A673 (cell line): Measurements from ENCODE around the gene COL5A3. TPM values are rescaled to one million over a fixed set of nuclear protein-coding genes. Genes with fewer than 3 reads are reported as not detected.
"Not testable (repeated sequence)": the region's sequence is repeated elsewhere in the genome, so short reads cannot be mapped to it uniquely, and the experiment has no call there.

Experiments
- BruUV-seq: library from RNA; stranded (reverse); fragments of 400-500 nt; replicated peaks from 2 replicates; lab custom pipeline; 2021; lab: Mats Ljungman, UMichigan
- CTCF ChIA-PET: fragments of 300-600 bp; sonication (Branson Sonifier 250); formaldehyde crosslinking; loops from one replicate; lab custom pipeline; 2022; ENCODE audit warnings: antibody characterized with exemption; lab: Charles Lee
- POLR2A ChIA-PET: fragments of 300-600 bp; sonication (Branson Sonifier 250); formaldehyde crosslinking; loops from one replicate; lab custom pipeline; 2022; ENCODE audit warnings: antibody characterized with exemption; ENCODE audit not compliant: low non-redundant PET; lab: Charles Lee
- DNase-seq: peaks from one replicate; pipeline ENCODE4 v3.0.0-alpha.2; 2015; ENCODE audit warnings: low spot score
- H3K27ac ChIP-seq: fragments of 200-600 bp; sonication (generic); 2 replicates; pipeline ENCODE4 v1.5.1; 2016; ENCODE audit warnings: mixed run types, low read depth, mild to moderate bottlenecking, mixed read lengths, antibody characterized with exemption, low read length; ENCODE audit not compliant: poor library complexity, severe bottlenecking
- H3K27me3 ChIP-seq: fragments of 200-600 bp; sonication (generic); replicated peaks from 2 replicates; pipeline ENCODE4 v1.6.1; 2017; ENCODE audit warnings: mixed run types, low read depth, mild to moderate bottlenecking, mixed read lengths, antibody characterized with exemption, low read length; ENCODE audit not compliant: insufficient read depth, poor library complexity
- H3K36me3 ChIP-seq: fragments of 200-600 bp; sonication (generic); 2 replicates; pipeline ENCODE4 v1.6.1; 2016; ENCODE audit warnings: mixed run types, mild to moderate bottlenecking, mixed read lengths, antibody characterized with exemption, low read length; ENCODE audit not compliant: insufficient read depth, poor library complexity, severe bottlenecking
- H3K4me1 ChIP-seq: fragments of 200-600 bp; sonication (generic); 2 replicates; pipeline ENCODE4 v1.6.1; 2017; ENCODE audit warnings: mixed run types, mild to moderate bottlenecking, mixed read lengths, antibody characterized with exemption, low read length; ENCODE audit not compliant: insufficient read depth, poor library complexity, severe bottlenecking
- H3K4me3 ChIP-seq: fragments of 200-600 bp; sonication (generic); 2 replicates; pipeline ENCODE4 v1.5.1; 2016; ENCODE audit warnings: low read depth, mixed run types, mild to moderate bottlenecking, mixed read lengths, low read length; ENCODE audit not compliant: poor library complexity, severe bottlenecking
- H3K9me3 ChIP-seq: fragments of 200-600 bp; sonication (generic); 2 replicates; pipeline ENCODE4 v1.6.1; 2016; ENCODE audit warnings: mixed run types, low read depth, mild to moderate bottlenecking, mixed read lengths, antibody characterized with exemption, low read length; ENCODE audit not compliant: poor library complexity, severe bottlenecking
- EZH2 ChIP-seq: fragments of 200-600 bp; sonication (generic); IDR thresholded peaks from 2 replicates; pipeline ENCODE4 v1.6.1; 2017; ENCODE audit warnings: borderline replicate concordance, low read depth, mild to moderate bottlenecking, mixed read lengths, antibody characterized with exemption, low read length; ENCODE audit not compliant: poor library complexity, severe bottlenecking
- intact Hi-C: fragments of 100-400 bp; cut with micrococcal nuclease; formaldehyde crosslinking; loops from one replicate; pipeline ENCODE4 v1.10.0; 2022; ENCODE audit not compliant: unreplicated experiment
- total RNA-seq: library from RNA; stranded (reverse); gene quantifications from 2 replicates; pipeline ENCODE4 v1.2.3, GENCODE V29; 2021
- TF ChIP-seq, protein P1 (sequence below): fragments of 300-800, 200-600 bp; sonication (generic); conservative IDR thresholded peaks from 2 replicates; pipeline ENCODE4 v1.5.1; 2017; ENCODE audit warnings: low read depth, mild to moderate bottlenecking, antibody characterized with exemption, low read length, moderate library complexity, mixed read lengths

The COL5A3 gene
- total RNA-seq, 1 experiment from 2014 or later, result 6.8 TPM

DNA sequence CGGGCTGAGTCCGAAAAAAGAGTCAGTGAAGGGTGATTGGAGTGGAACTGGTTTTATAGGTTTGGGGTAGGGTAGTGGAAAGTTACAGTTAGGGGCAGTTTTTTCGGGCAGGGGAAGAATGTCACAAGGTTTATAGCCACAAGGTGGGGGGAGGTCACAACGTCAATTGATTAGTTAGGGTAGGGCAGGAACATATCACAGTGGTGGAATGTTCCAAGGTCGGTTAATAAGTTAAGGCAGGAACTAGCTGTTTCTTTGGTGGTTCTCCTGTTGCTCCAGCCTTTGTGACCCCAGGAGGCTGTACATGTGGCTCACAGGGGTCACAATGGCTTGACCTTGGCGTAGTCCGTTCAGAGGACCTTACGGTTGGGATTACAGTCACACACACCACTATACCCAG lies 23.3 kb upstream of the COL5A3 start:
- no peak for DNase-seq
- H3K27ac ChIP-seq, result no peak overlapping the region
- H3K4me1 ChIP-seq, result no peaks in the 10 kb centered on the region
- H3K36me3 ChIP-seq, result no peaks in the 10 kb centered on the region
- POLR2A ChIA-PET, result no interaction called here
- no TSS peak for BruUV-seq
- no peaks in the 10 kb centered on the region for H3K9me3 ChIP-seq
- TF ChIP-seq, protein P1, sequence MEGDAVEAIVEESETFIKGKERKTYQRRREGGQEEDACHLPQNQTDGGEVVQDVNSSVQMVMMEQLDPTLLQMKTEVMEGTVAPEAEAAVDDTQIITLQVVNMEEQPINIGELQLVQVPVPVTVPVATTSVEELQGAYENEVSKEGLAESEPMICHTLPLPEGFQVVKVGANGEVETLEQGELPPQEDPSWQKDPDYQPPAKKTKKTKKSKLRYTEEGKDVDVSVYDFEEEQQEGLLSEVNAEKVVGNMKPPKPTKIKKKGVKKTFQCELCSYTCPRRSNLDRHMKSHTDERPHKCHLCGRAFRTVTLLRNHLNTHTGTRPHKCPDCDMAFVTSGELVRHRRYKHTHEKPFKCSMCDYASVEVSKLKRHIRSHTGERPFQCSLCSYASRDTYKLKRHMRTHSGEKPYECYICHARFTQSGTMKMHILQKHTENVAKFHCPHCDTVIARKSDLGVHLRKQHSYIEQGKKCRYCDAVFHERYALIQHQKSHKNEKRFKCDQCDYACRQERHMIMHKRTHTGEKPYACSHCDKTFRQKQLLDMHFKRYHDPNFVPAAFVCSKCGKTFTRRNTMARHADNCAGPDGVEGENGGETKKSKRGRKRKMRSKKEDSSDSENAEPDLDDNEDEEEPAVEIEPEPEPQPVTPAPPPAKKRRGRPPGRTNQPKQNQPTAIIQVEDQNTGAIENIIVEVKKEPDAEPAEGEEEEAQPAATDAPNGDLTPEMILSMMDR, result no peak
- TF ChIP-seq EZH2, result no peak
- H3K4me3 ChIP-seq, result no peak overlapping the region
- H3K27me3 ChIP-seq, result peaks cover 6% of the 10 kb centered on the region
- intact Hi-C loops, result no loop called here
- CTCF ChIA-PET, result interaction anchor here (0.6 kb wide), 1 partner anchor 168 kb away, joined by 6 read pairs; no protein-coding TSS in a partner anchor

DNA sequence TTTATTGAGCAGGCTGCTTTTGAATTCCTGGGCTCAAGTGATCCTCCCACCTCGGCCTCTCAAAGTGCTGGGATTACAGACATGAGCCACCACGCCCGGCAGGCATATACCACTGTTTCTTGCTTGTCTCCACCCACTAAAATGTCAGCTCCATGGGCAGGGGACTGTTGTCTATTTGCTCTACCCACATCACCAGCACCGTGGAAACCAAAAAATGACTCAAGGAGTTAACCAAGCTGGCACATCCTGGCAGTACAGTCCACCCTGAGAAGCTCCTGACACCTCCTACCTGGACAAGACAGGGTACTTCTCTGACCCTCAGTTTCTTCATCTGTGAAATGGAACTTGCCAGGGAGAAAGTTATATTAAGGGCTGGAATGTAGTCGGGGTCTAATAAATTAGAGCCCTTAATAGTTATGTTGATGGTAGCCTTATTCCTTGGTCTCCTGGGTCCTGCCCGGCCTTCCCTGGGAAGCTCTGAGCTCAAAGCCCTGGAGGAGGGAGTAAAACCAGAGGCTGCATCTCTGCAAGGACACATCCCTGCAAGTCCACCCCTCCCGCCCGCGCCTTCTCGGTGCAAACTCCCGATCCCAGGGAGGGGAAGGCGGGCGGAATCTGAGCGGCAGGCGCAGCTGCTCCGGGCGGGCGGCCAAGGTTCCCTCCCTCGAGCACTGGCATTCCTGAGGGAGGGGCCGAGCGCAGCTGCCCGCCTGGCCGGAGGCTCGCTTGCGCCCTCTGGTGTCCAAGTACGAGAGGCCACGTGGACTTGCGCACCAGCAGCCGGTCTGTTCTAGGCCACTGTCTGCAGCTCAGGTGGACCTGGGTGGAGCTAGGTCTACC lies 17.1 kb upstream of the COL5A3 start:
- no peaks in the 10 kb centered on the region for H3K36me3 ChIP-seq
- peak overlapping the region; percentile 3 for H3K4me3 ChIP-seq
- peak; percentile 96 for DNase-seq
- TF ChIP-seq EZH2, result no peak
- TF ChIP-seq, protein P1, result peak; percentile 97
- intact Hi-C loops, result loop anchor here (1.0 kb wide), 1 partner anchor 93 kb away; no protein-coding TSS in a partner anchor
- H3K4me1 ChIP-seq, result no peaks in the 10 kb centered on the region
- H3K9me3 ChIP-seq, result no peaks in the 10 kb centered on the region
- no peak overlapping the region for H3K27ac ChIP-seq
- POLR2A ChIA-PET, result no interaction called here
- H3K27me3 ChIP-seq, result no peaks in the 10 kb centered on the region
- BruUV-seq, result no TSS peak
- CTCF ChIA-PET, result interaction anchor here (0.5 to 1.5 kb wide), 10 partner anchors 19 to 363 kb away, joined by 3 to 22 read pairs (median 6); no protein-coding TSS in a partner anchor

DNA sequence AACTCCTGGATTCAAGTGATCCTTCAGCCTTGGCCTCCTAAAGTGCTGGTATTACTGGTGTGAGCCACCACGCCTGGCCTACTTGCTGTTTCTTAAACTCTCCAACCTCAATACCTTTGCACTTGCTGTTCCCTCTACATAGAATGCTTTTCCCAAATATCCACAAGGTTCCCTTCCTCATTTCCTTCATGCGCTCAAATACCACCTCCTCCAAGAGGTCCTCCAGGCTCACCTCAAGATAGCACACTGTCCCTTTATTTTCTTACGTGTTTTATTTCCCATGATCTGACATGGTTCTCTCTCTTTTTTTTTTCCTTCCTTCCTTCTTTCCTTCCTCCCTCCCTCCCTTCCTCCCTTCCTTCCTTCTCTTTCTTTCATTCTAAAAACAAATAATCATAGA lies 16.4 kb upstream of the COL5A3 start:
- intact Hi-C loops, result loop anchor here (1.0 kb wide), 1 partner anchor 92 kb away; no protein-coding TSS in a partner anchor

DNA sequence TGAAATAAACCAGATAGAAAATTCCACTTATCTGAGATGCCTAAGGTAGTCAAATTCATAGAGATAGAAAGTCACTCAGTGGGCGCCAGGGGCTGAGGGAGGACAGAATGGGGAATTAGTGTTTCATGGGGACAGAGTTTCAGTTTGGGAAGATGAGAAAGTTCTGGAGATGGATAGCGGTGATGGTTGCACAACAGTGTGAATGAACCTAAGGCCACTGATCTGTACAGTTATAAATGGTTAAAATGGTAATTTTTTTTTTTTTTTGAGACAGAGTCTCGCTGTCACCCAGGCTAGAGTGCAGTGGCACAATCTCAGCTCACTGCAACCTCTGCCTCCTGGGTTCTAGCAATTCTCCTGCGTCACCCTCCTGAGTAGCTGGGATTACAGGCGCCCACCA lies 12.8 kb upstream of the COL5A3 start:
- DNase-seq, H3K36me3 ChIP-seq, BruUV-seq, H3K9me3 ChIP-seq, intact Hi-C loops, H3K27ac ChIP-seq, CTCF ChIA-PET, H3K4me3 ChIP-seq, H3K27me3 ChIP-seq, H3K4me1 ChIP-seq: not testable (repeated sequence)
- POLR2A ChIA-PET, result interaction anchor here (0.6 kb wide), 1 partner anchor 204 kb away, joined by 9 read pairs; no protein-coding TSS in a partner anchor

More for the DNA sequence above, 16.4 kb upstream of the COL5A3 start:
- TF ChIP-seq EZH2, result no peak
- TF ChIP-seq, protein P1, result no peak
- no peak for DNase-seq
- Histone ChIP-seq H3K4me1 (no peaks in the 10 kb centered on the region), H3K36me3 (no peaks in the 10 kb centered on the region), H3K27ac (no peak overlapping the region), H3K4me3 (no peak overlapping the region), H3K9me3 (no peaks in the 10 kb centered on the region), H3K27me3 (no peaks in the 10 kb centered on the region)
- BruUV-seq, result no TSS peak
- CTCF ChIA-PET, result interaction anchor here (1.4 to 1.5 kb wide), 2 partner anchors 26 to 95 kb away, joined by 16 to 22 read pairs; no protein-coding TSS in a partner anchor
- POLR2A ChIA-PET, result no interaction called here
